Peyer's patch (tissue), 4 donors: Measurements from ENCODE around the gene PTPN14.

Experiments used
- POLR2A ChIP-seq, 2 donors: fragments of 450-650 bp; IDR thresholded peaks; one replicate each; pipeline ENCODE4 v1.5.1; 2017; ENCODE audit warnings: antibody characterized with exemption in 2 of 2, mild to moderate bottlenecking in 2 of 2, moderate library complexity in 2 of 2
- TF ChIP-seq, protein P1 (sequence below), 6 experiments: fragments of 450-650 bp in 4 of 6; fragments of 200-600 bp in 2 of 6; sonication (generic) in 1 of 6; IDR thresholded peaks; one replicate each; pipeline ENCODE4 v1.5.1; 2017 to 2019; ENCODE audit warnings: antibody characterized with exemption in 6 of 6, mild to moderate bottlenecking in 3 of 6, moderate library complexity in 1 of 6

DNA sequence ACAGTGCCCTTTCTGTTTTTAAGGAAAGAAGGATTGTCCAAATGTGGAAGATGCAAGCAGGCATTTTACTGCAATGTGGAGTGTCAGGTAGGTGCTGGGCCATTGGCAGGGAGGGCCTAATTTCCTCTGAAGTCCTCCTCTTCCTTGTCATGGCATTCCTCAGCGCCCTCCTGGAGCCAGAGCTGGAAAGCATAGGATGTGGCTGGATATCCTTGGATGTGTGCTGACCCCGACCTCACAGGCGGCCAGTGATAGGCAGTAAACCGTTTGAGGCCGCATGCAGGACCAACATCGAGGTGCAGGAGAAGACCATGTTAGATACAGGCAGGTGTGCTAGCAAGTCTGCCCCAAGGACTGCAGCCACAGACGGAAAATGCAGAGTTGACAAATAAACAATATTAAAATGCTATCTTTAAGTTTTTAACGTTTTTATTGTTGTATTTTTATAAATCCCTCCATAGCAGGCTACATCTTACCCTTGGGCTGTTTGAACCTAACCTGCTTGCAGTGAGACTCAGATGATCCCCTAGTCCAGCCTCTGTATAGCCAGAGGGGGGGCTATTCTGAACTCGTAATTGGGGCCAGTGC lies 246.1 kb downstream of the PTPN14 start:
- TF ChIP-seq, protein P1, sequence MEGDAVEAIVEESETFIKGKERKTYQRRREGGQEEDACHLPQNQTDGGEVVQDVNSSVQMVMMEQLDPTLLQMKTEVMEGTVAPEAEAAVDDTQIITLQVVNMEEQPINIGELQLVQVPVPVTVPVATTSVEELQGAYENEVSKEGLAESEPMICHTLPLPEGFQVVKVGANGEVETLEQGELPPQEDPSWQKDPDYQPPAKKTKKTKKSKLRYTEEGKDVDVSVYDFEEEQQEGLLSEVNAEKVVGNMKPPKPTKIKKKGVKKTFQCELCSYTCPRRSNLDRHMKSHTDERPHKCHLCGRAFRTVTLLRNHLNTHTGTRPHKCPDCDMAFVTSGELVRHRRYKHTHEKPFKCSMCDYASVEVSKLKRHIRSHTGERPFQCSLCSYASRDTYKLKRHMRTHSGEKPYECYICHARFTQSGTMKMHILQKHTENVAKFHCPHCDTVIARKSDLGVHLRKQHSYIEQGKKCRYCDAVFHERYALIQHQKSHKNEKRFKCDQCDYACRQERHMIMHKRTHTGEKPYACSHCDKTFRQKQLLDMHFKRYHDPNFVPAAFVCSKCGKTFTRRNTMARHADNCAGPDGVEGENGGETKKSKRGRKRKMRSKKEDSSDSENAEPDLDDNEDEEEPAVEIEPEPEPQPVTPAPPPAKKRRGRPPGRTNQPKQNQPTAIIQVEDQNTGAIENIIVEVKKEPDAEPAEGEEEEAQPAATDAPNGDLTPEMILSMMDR (IDR thresholded peaks at IDR 0.05) = no peak
- no peak for TF ChIP-seq POLR2A (IDR thresholded peaks at IDR 0.05)
